ENCODE measurements around the gene SAFB2. TPM values are rescaled to one million over a fixed set of nuclear protein-coding genes. Genes with fewer than 3 reads are reported as not detected.

The SAFB2 gene
- polyA plus RNA-seq, 2 of the 4 experiments (the other 2 are of a cell fraction): 33.2 to 51.2 TPM

- Histone ChIP-seq H3K4me3 (no peak overlapping the region), H3K9me3 (no peaks in the 10 kb centered on the region), H3K27ac (no peak overlapping the region), H3K4me1 (no peaks in the 10 kb centered on the region), H3K4me2 (no peak overlapping the region)
- ATAC-seq (no peak), DNase-seq (ENCODE audit: low read depth in 1 of 2, low spot score in 1 of 2) (no peak), FAIRE-seq (no peak)
- TF ChIP-seq SMC3 (IDR thresholded peaks at IDR 0.05): no peak
- WGBS (ENCODE audit: missing lambda C conversion rate): 97% methylated on average over 16 of the region's 16 CpGs
- CTCF ChIA-PET: interaction anchor here (0.6 to 1.1 kb wide), 2 partner anchors 32 to 1754 kb away, joined by 3 read pairs; no protein-coding TSS in a partner anchor
- POLR2A ChIA-PET: no interaction called here
Measured at GRCh38 chr19:5587071-5587455, 35.5 kb downstream of the SAFB2 start.

GRCh38 chr19:5586300-5587070 is 36.1 kb downstream of the SAFB2 start:
- CTCF ChIA-PET: interaction anchor here (0.5 to 1.1 kb wide), 3 partner anchors 33 to 1755 kb away, joined by 3 to 4 read pairs (median 3); no protein-coding TSS in a partner anchor
- H3K27ac ChIP-seq: no peak overlapping the region
- no peaks in the 10 kb centered on the region for H3K9me3 ChIP-seq
- no peaks in the 10 kb centered on the region for H3K4me1 ChIP-seq
- H3K4me3 ChIP-seq: no peak overlapping the region
- DNase-seq (ENCODE audit: low read depth in 1 of 2, low spot score in 1 of 2): no peak
- TF ChIP-seq CBX8 (IDR thresholded peaks at IDR 0.05): no peak
- no peak for TF ChIP-seq RCOR1 (IDR thresholded peaks at IDR 0.05; ENCODE audit: low read depth, low read length)
- no peak for TF ChIP-seq HES2 (IDR thresholded peaks at IDR 0.05)
- TF ChIP-seq MYC (IDR thresholded peaks at IDR 0.05; ENCODE audit: borderline replicate concordance, low read length): no peak
- TF ChIP-seq MAZ (IDR thresholded peaks at IDR 0.05; ENCODE audit: borderline replicate concordance, low read depth, low read length): no peak
- TF ChIP-seq TFCP2L1 (CRISPR knock-in tag; IDR thresholded peaks at IDR 0.05): no peak
- TF ChIP-seq EHF (CRISPR knock-in tag; IDR thresholded peaks at IDR 0.05): no peak
- TF ChIP-seq NPAS2 (CRISPR knock-in tag; IDR thresholded peaks at IDR 0.05; ENCODE audit: borderline replicate concordance): no peak
- no peak for TF ChIP-seq CHD4 (IDR thresholded peaks at IDR 0.05; ENCODE audit: borderline replicate concordance)
- POLR2A ChIA-PET: no interaction called here
- WGBS (ENCODE audit: missing lambda C conversion rate): 98% methylated on average over 15 of the region's 26 CpGs
- ATAC-seq: no peak; a peak in 2 of 6 replicates
- no peak overlapping the region for H3K4me2 ChIP-seq
- no peak for FAIRE-seq

GRCh38 chr19:5585461-5586299 is 36.9 kb downstream of the SAFB2 start:
- ATAC-seq (peak in 1 of 2 experiments; percentile 4; a peak in 2 of 6 replicates), DNase-seq (ENCODE audit: low read depth in 1 of 2, low spot score in 1 of 2) (no peak), FAIRE-seq (no peak)
- ChIA-PET CTCF (interaction anchor here (0.5 kb wide), 1 partner anchor 188 kb away, joined by 4 read pairs; no protein-coding TSS in a partner anchor), POLR2A (no interaction called here)
- Histone ChIP-seq H3K27ac (no peak overlapping the region), H3K4me1 (no peaks in the 10 kb centered on the region), H3K4me3 (no peak overlapping the region), H3K4me2 (no peak overlapping the region), H3K9me3 (no peaks in the 10 kb centered on the region)
- 78% methylated on average over 9 of the region's 29 CpGs for WGBS (ENCODE audit: missing lambda C conversion rate)
- TF ChIP-seq ATOH8 (CRISPR knock-in tag; IDR thresholded peaks at IDR 0.05; ENCODE audit: low read depth) (no peak), POLR2AphosphoS2 (conservative IDR thresholded peaks at IDR 0.05; ENCODE audit: low read length) (no peak), REST (IDR thresholded peaks at IDR 0.05) (no peak), HEYL (CRISPR knock-in tag; IDR thresholded peaks at IDR 0.05) (no peak), SREBF2 (IDR thresholded peaks at IDR 0.05) (no peak), NR3C1 (IDR thresholded peaks at IDR 0.05) (no peak), HOXB13 (CRISPR knock-in tag; IDR thresholded peaks at IDR 0.05; ENCODE audit: low read depth) (no peak), HDAC2 (IDR thresholded peaks at IDR 0.05) (no peak), EHF (CRISPR knock-in tag; IDR thresholded peaks at IDR 0.05) (no peak), FOXS1 (CRISPR knock-in tag; IDR thresholded peaks at IDR 0.05) (no peak), RNF2 (IDR thresholded peaks at IDR 0.05; ENCODE audit: borderline replicate concordance, low read depth) (no peak), ELK1 (IDR thresholded peaks at IDR 0.05; ENCODE audit: low read depth, low read length) (no peak), KDM5A (IDR thresholded peaks at IDR 0.05) (no peak), POLR2A (IDR thresholded peaks at IDR 0.05; ENCODE audit: low read length) (no peak), TFCP2L1 (CRISPR knock-in tag; IDR thresholded peaks at IDR 0.05) (no peak), CEBPB (IDR thresholded peaks at IDR 0.05) (no peak)

Data from A549 (cell line).